NCI-H187 treated with DMSO at 0.1 percent for 48 hours (cell line): Measurements from ENCODE around the gene PPRC1.

ENCODE experiments used
- DNase-seq: peaks from one replicate; lab custom pipeline; 2025; lab: John Stamatoyannopoulos, UW

The PPRC1 gene

GRCh38 chr10:102119417-102120141 is 13.3 kb upstream of the PPRC1 start:
- DNase-seq, result no peak

GRCh38 chr10:102120142-102120990 is 12.5 kb upstream of the PPRC1 start, which contains the start of gene LDB1:
TSS of gene LDB1 (minus strand) at chr10:102120368. CDS start at chr10:102120110, 258 bp downstream.
- no peak for DNase-seq

DNA sequence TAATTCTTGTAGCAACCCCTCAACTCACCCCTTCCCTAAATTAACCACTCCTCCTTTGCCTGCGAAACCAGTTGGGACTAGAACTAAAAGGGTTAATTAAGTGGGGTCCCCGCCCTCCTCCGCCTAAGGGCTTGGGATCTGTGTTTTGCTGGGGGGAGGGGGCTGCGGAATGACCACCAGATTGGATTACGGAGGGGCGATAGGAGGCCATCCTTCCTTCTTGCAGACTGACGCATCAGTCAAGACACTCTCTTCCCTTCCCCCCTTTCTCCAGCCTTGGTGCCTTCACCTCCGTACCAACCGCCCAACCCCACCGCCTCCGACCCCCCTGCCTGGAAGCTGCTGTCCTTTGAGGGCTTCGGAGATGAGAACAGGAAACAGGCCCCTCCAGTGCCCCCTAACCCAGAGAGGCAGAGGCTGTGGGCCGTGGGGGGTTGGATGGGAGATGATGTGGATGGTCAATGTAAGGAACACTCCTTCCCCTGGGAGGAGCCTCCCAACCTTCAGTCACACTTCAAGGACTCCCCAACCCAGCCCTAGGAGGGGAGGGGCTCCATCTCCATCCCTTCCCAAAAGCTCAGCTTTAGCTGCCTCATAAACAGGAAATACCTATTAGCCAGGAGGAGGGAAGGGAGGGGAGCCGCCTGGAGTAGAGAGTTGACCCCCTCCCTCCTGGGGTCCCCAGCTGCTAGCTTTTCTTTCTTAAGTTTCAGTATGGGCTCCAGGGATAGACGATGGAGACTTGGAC is 11.7 kb upstream of the PPRC1 start:
- no peak for DNase-seq

DNA sequence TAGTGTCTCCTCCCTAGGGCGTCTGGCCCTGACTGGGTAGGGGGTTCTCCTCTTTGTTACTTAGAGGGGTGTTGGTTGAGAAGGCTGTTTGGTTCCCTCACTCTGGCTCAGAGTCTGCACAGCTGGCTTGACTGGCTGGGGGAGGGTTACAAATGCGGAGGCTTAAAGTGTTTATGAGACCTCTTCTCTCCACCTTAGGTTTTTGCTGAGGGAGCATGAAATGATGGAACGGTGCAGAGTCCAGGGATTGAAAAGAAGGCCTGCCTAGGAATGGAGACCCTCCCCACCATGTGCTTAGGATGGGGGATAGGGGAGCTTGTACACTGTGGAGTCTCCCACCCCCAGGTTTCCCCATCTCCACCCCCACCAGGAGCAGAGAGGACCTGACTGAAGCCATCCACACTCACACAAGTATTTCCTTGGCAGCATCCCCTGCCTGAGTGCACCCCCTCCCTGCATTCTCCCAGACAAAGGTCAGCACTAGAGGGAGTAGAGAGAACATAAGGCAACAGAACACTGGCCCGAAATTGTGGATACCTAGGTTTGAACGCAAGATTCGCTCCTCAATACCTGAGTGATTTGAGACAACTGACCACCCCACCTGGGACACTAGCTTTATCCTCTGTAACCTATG is 11.0 kb upstream of the PPRC1 start:
- no peak for DNase-seq

DNA sequence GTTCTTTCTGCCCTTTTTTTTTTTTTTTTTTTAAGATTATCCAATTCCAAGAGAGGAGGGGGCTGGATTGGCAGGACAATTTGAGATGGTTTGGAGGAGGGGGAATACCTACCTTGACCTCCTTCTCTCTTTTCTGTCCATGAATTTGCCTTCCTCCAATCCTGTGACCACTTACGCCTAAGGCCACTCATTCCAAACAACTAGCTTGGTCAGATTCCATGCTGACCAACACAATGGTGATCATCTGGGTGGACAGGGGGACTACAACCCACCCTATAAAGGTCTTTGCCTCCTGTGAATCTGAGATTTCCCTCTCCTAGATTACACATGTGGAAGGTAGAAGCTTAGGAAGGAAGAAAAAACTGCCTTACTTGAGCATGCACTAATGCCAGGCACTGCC is 10.4 kb upstream of the PPRC1 start:
- DNase-seq, result no peak

GRCh38 chr10:102123223-102123622 is 9.6 kb upstream of the PPRC1 start:
- no peak for DNase-seq

GRCh38 chr10:102131286-102132170 is 1.3 kb upstream of the PPRC1 start:
- DNase-seq, result no peak

GRCh38 chr10:102132193-102132562 is 662 bp upstream of the PPRC1 start:
- no peak for DNase-seq

DNA sequence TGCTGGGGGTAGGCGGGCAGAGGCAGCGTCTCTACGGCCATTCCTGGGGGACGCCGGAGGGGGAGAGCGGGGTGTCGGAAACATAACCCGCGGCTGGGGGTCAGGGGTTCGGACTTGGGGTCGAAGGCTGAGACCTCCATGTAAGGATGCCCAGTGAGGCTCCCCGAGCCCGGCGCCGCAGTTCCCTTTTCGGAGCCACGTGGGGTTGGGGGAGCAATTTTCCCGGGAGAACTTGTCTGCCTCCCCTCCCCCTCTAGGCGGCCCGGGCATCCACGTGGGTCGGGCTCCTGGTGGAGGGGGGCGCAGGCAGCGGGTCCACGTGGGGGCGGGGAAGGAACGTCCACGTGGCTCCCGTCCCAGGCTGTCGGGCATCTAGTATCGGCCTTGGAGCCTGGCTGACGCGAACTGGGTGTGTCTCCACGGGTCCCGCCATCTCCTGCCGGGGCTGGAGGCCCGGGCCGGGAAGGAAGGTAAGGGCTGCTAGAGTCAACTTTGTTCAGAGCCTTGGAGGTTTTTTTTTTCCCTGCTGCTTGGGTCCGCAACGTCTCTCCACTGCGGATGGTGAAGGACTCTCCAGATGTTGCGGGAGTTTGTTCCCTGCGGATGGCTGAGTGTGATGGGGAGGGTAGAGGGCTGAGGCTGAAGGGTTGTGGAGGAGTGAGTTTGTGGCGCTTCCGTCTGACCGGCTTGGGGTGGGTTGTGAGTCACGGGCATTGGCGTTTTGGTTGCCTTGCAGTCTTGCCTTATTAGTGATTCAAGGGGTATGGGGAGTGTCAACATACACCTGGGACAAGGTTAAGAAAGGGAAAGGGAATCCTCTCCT is 744 bp downstream of the PPRC1 start:
- DNase-seq, result no peak

GRCh38 chr10:102134416-102134815 is 1.6 kb downstream of the PPRC1 start:
- DNase-seq, result no peak

DNA sequence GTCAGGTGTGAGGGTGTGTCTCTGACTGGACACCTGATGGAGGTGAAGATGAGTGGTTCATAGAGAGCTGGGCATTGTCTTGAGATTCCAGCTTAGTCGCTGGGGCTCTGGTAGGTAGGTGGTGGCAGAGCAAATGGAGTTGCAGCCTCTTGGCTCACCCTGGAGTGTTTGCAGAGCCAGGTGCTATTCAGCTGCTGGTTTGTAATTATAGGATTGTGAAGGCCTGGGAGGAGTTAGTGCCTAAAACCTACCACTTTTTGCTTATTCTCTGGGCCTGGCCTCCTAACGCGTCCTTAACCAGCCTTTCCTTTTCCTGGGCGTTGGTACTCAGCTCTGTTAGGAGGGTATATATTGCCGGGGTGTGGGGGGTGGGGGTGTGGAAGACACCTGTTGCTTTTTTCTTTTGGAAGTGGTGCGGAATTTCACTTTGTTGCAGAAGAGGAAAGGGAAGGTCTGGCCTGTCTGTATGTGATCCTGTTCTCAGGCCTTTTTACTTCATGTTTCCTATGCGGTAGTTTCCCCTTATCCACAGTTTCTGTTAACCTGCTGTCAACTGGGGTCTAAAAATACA is 3.2 kb downstream of the PPRC1 start:
- DNase-seq, result no peak

- DNase-seq, result no peak
These were observed 6.7 kb downstream of the PPRC1 start for GRCh38 chr10:102139281-102140110.

GRCh38 chr10:102140218-102140617 is 7.4 kb downstream of the PPRC1 start:
- no peak for DNase-seq

DNA sequence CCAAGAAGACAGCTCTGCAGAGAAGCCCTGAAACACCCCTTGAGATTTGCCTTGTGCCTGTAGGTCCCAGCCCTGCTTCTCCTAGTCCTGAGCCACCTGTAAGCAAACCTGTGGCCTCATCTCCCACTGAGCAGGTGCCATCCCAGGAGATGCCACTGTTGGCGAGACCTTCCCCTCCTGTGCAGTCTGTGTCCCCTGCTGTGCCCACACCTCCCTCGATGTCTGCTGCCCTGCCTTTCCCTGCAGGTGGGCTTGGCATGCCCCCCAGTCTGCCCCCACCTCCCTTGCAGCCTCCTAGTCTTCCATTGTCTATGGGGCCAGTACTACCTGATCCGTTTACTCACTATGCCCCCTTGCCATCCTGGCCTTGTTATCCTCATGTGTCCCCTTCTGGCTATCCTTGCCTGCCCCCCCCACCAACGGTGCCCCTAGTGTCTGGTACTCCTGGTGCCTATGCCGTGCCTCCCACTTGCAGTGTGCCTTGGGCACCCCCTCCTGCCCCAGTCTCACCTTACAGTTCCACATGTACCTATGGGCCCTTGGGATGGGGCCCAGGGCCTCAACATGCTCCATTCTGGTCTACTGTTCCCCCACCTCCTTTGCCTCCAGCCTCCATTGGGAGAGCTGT is 8.2 kb downstream of the PPRC1 start:
- no peak for DNase-seq

DNA sequence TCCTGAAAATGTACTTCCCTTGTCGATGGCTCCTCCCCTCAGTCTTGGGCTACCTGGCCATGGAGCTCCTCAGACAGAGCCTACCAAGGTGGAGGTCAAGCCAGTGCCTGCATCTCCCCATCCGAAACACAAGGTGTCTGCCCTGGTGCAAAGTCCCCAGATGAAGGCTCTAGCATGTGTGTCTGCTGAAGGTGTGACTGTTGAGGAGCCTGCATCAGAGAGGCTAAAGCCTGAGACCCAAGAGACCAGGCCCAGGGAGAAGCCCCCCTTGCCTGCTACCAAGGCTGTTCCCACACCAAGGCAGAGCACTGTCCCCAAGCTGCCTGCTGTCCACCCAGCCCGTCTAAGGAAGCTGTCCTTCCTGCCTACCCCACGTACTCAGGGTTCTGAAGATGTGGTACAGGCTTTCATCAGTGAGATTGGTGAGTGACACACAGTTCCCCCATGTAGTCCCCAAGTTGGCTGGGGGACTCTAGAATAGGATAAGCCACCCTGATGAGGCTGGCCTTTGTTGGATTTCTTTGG is 8.8 kb downstream of the PPRC1 start:
- no peak for DNase-seq

DNA sequence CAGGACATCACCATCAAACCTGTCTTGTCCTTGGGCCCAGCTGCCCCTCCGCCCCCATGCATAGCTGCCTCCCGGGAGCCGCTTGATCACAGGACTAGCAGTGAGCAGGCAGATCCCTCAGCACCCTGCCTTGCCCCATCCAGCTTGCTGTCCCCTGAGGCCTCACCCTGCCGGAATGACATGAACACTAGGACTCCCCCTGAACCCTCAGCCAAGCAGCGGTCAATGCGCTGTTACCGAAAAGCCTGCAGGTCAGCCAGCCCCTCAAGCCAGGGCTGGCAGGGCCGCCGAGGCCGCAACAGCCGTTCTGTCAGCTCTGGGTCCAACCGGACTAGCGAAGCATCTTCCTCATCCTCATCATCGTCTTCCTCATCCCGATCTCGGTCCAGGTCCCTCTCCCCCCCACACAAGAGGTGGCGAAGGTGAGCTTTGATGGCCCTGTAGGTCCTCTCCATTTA is 14.2 kb downstream of the PPRC1 start:
- DNase-seq, result no peak

DNA sequence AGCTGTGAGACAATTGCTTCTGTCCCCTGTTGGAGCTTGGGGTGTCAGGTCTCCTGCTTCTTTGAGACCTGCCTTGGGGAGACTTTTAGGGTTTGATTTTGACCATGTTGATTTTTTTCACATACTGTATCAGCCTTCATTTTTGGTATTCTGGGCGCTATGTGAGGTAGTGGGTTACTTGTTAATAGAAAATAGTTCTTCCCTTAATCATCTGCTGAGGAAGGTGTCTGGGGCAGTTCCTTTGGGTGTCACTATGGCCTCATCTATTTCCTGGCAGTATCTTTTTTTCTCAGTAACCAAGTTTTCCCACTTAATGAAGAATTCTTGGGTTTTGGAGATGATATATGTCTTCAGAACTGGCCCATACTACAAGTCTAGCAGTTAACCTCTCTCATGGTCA is 14.7 kb downstream of the PPRC1 start:
- no peak for DNase-seq

DNA sequence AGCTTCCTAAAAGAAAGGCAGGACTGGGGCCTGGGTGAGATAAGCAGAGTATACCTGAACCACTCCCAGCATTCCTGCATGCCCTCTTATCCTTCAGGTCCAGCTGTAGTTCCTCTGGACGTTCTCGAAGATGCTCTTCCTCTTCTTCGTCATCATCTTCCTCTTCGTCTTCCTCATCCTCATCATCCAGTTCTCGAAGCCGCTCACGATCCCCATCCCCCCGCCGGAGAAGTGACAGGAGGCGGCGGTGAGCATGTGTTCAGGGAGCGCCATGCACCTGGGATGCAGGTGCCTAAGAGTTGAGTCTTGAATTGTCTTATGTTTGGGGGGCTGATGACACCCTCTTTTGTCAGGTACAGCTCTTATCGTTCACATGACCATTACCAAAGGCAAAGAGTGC is 15.4 kb downstream of the PPRC1 start:
- DNase-seq, result no peak
